NCI-H1092 treated with DMSO at 0.1 percent for 48 hours (cell line): ENCODE results near the gene SNRPD3.
"Not testable (repeated sequence)": the region's sequence is repeated elsewhere in the genome, so short reads cannot be mapped to it uniquely, and the experiment has no call there.

Experiments
- DNase-seq: peaks from one replicate; lab custom pipeline; 2025; lab: John Stamatoyannopoulos, UW

Gene SNRPD3

GRCh38 chr22:24614794-24615193, 59.0 kb downstream of the SNRPD3 start:
- not testable (repeated sequence) for DNase-seq

- DNase-seq: not testable (repeated sequence)
Observed at GRCh38 chr22:24621244-24621643, 65.4 kb downstream of the SNRPD3 start.

GRCh38 chr22:24622596-24622995, 66.8 kb downstream of the SNRPD3 start:
- not testable (repeated sequence) for DNase-seq
